Mesenteric fat pad (tissue), 1 donor: ENCODE results near the gene LRSAM1. TPM values are rescaled to one million over a fixed set of nuclear protein-coding genes. Genes with fewer than 3 reads are reported as not detected.

Experiments
- DNase-seq: peaks from one replicate; pipeline ENCODE4 v3.0.0-alpha.2; 2020; ENCODE audit warnings: low spot score
- total RNA-seq: library from RNA; stranded (reverse); fragmentation: NEBNext Ultra II Directional; extraction: Animal tissue kit (Norgen Biotek cat#: 25700); gene quantifications from one replicate; pipeline ENCODE4 v1.2.1, GENCODE V29; 2021
- donor health status: DM: yes; HTN: yes; CAD: no.

Gene LRSAM1
- total RNA-seq, 1 donor from 2014 or later = 12.2 TPM

- no peak for DNase-seq
These were observed 79.1 kb downstream of the LRSAM1 start for GRCh38 chr9:127530206-127530941.

- DNase-seq = no peak
These were observed 80.4 kb downstream of the LRSAM1 start for GRCh38 chr9:127531676-127532075.

GRCh38 chr9:127534250-127534906 lies 83.1 kb downstream of the LRSAM1 start:
- no peak for DNase-seq

- no peak for DNase-seq
These were observed 83.6 kb downstream of the LRSAM1 start for GRCh38 chr9:127534931-127535330.

- DNase-seq = no peak
These were observed 84.1 kb downstream of the LRSAM1 start for GRCh38 chr9:127535396-127535795.

GRCh38 chr9:127535834-127536233 lies 84.5 kb downstream of the LRSAM1 start:
- no peak for DNase-seq

- no peak for DNase-seq
These were observed 85.2 kb downstream of the LRSAM1 start for GRCh38 chr9:127536499-127536898.

GRCh38 chr9:127537014-127537413 lies 85.7 kb downstream of the LRSAM1 start:
- DNase-seq = no peak

- DNase-seq = no peak
These were observed 86.5 kb downstream of the LRSAM1 start for GRCh38 chr9:127537792-127538191.

- no peak for DNase-seq
These were observed 87.5 kb downstream of the LRSAM1 start for GRCh38 chr9:127538849-127539258.

GRCh38 chr9:127539259-127539981 lies 88.1 kb downstream of the LRSAM1 start:
- DNase-seq = no peak

- no peak for DNase-seq
These were observed 88.8 kb downstream of the LRSAM1 start for GRCh38 chr9:127539982-127540663.

- DNase-seq = no peak
These were observed 89.3 kb downstream of the LRSAM1 start for GRCh38 chr9:127540664-127541041.

GRCh38 chr9:127541176-127541575 lies 89.9 kb downstream of the LRSAM1 start:
- DNase-seq = no peak

GRCh38 chr9:127541865-127542264 lies 90.6 kb downstream of the LRSAM1 start:
- DNase-seq = no peak

GRCh38 chr9:127543221-127543620 lies 91.9 kb downstream of the LRSAM1 start:
- no peak for DNase-seq

GRCh38 chr9:127543973-127544533 lies 92.7 kb downstream of the LRSAM1 start:
- DNase-seq = no peak

GRCh38 chr9:127545196-127546124 lies 94.2 kb downstream of the LRSAM1 start:
- DNase-seq = no peak

- DNase-seq = no peak
These were observed 95.0 kb downstream of the LRSAM1 start for GRCh38 chr9:127546125-127546832.
